Stimulated activated CD8-positive, alpha-beta memory T cell treated with anti-CD3 and anti-CD28 coated beads, Interleukin-7, amount 100 ng/mL, for 48 hours (primary cell): ENCODE measurements around the gene TMBIM1.
"Not testable (repeated sequence)": the region's sequence is repeated elsewhere in the genome, so short reads cannot be mapped to it uniquely, and the experiment has no call there.

ENCODE experiments used
- DNase-seq, 2 donors: peaks; one replicate each; pipeline ENCODE4 v3.0.0-alpha.2; 2020; ENCODE audit warnings: low read depth in 1 of 2; ENCODE audit errors: extremely low read depth in 1 of 2

TMBIM1 gene

DNA sequence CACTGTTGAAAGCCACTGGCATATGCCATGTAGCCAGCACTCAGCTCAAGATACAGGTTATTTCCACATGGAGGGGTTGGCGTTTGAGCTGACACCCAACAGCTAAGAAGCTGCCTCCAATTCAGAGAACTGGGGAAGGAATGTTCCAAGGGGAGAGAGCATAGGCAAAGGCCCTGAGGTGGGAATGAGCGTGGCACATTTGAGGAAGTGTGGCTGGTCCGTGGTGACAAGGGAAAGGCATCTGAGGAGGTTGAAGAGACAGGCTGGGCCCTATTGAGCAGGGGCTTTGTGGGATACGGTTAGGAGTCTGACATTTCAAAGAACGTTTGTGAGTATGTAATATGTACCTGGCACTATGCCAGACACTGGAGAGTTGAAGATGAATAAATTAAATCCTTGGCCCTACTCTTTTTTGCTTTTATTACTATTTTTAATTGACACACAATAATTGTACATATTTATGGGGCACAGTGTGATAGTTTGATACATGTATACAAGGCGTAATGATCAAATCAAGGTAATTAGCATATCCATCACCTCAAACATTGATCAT lies 27.6 kb upstream of the TMBIM1 start:
- DNase-seq = no peak

DNA sequence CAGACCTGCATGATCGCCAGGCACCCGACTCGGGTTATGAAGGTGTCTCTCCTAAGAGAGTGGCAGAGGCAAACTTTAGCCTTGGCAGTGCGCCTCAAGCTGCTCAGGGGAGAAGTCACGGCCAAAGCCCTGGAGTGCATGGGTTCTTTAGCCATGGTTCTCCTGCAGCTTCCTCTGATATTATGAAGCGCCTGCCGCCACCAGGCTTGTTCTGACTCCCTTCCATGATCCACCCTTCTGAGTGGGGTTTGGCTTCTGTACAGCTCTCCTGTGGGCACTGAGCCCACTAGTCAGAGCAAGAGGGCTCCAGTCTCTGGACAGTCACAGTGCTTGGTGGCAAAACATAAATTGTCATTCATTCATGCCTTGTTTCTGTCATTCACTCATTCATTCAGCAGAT lies 25.9 kb upstream of the TMBIM1 start:
- DNase-seq = no peak

DNA sequence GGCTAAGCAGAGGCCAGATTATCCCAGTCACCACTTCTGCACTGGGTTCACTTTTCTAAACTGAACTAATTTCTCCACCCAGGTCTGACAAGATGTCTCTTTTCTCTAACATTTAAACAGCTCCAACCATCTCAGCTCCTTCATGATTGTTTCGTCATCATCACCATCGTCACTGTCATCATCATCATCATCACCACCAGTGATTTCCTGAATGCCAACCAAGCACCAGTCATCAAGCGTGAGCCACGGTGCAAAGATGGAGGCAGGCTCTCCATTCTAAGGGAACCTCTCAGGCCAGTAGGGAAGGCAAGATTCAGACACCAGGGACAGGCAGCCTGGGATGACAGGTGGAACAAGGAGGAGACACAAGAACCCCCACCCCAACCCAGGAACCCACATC lies 25.5 kb upstream of the TMBIM1 start:
- no peak for DNase-seq

DNA sequence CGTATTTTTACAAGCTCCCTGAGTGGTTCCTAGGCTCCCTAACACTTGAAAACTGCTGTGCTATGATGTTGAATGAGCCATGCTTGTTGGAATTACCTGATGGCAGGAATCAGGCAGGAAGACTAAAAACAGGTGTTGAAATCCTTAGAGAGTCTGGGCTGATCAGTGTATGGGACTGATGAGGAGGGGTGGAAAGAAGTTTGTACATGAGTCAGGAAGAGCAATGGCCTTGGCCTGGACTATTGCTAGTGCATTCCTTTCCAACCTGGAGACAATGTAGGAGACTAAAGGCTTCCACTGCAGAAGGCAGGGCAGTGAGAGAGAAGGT lies 25.0 kb upstream of the TMBIM1 start:
- no peak for DNase-seq

DNA sequence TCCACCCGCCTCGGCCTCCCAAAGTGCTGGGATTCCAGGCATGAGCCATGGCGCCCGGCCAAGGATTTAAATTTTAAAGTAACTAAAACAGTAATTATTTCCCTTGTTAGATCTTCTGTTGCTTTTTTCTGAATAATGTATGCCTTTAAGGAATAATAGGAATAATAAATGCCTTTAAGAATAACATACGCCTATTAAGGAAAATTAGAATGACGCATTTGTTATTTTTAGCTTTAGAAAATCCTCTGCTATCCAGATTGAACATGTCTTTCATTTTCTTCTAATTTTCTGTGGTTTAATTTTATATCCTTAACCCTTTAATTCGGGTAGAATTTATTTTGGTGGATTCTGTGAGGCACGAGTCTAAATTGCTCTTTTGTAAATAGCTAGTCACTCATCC lies 23.1 kb upstream of the TMBIM1 start:
- DNase-seq = no peak

DNA sequence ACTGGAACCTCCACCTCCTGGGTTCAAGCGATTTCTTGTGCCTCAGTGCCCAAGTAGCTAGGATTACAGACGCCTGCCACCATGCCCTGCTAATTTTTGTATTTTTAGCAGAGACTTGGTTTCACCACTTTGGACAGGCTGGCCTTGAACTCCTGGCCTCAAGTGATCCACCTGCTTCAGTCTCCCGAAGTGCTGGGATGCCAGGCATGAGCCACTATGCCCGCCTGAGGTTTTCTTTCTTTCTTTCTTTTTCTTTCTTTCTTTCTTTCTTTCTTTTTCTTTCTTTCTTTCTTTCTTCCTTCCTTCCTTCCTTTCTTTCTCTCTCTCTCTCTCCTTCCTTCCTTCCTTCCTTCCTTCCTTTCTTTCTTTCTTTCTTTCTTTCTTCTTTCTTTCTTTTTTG lies 22.5 kb upstream of the TMBIM1 start:
- not testable (repeated sequence) for DNase-seq

DNA sequence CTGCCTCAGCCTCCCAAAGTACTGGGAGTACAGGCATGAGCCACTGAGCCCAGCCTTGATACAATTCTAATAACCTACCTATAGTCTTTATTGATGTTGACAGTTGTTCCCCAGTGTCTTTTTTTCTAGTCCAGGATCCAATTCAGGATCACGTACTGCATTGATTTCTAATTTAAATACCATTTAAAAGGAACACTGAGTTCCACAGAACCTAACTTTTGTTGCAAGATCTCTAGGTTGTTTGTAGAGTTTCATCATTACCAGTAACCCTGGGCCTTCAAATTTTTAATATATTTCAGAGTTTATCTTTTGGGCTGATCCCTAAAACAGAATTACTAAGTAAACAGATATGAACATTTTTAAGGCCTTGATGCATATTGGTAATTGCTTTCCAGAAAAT lies 21.1 kb upstream of the TMBIM1 start:
- DNase-seq = no peak

DNA sequence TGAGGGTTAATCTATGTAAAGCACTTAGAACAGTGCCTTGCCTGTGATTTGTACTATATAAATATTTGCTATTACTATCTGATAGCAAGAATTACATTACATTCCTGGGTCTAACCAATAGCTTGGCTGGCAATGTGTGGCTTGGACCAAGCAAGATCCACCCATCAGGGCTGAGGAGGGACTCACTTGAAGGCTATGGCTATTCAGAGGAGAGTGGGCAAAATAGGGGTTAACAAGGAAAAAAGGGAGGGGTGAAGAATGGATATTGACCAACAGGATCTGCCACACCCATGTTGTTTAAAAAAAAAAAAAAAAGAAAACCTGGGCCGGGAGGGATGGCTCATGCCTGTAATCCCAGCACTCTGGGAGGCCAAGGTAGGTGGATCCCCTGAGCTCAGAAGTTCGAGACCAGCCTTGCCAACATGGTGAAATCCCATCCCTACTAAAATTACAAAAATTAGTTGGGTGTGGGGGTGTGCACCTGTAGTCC lies 20.0 kb upstream of the TMBIM1 start:
- no peak for DNase-seq

DNA sequence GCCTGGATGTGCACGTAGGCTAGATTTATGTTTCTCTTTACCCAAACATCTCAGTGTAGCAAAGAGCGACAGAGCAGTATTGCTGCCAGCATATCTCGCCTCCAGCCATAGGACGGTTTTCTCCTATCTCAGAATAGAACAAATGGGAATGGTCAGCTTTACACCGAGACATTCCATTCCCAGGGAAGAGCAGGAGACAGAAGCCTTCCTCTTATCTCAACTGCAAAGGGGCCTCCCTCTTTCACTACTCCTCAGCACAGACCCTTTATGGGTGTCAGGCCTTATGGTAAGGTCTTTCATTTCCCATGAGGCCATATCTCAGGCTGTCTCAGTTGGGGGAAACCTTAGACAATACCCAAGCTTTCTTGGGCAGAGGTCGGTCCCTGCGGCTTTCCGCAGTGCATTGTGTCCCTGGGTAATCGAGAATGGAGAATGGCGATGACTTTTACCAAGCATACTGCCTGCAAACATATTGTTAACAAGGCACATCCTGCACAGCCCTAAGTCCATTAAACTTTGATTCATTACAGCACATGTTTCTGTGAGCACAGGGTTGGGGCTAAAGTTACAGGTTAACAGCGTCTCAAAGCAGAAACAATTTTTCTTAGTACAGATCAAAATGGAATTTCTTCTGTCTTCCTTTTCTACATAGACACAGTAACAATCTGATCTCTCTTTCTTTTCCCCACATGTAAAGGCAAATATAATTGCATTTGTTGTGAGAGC lies 19.4 kb upstream of the TMBIM1 start:
- not testable (repeated sequence) for DNase-seq

DNA sequence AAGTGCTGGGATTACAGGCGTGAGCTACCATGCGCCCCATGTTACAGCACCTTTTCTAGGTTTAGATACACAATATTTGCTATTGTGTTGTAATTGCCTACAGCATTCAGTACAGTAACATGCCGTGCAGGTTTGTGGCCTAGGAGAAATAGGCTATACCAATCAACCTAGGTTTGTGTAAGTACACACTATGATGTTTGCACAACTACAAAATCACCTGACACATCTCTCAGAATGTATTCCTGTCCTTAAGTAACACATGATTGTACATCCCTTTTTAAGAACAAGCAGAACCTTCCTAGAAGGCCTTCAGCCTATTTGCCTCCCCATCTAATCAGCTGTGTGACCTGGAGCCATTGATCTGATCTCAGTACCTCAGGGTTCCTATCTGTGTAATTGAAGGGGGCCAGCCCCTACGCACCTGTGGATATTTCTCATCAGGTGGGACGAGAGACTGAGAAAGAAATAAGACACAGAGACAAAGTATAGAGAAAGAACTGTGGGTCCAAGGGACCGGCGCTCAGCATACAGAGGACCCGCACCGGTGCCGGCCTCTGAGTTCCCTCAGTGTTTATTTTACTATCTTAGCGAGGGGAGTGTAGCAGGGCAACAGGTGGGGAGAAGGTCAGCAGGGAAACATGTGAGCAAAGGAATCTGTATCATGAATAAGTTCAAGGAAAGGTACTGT lies 18.7 kb upstream of the TMBIM1 start:
- no peak for DNase-seq

DNA sequence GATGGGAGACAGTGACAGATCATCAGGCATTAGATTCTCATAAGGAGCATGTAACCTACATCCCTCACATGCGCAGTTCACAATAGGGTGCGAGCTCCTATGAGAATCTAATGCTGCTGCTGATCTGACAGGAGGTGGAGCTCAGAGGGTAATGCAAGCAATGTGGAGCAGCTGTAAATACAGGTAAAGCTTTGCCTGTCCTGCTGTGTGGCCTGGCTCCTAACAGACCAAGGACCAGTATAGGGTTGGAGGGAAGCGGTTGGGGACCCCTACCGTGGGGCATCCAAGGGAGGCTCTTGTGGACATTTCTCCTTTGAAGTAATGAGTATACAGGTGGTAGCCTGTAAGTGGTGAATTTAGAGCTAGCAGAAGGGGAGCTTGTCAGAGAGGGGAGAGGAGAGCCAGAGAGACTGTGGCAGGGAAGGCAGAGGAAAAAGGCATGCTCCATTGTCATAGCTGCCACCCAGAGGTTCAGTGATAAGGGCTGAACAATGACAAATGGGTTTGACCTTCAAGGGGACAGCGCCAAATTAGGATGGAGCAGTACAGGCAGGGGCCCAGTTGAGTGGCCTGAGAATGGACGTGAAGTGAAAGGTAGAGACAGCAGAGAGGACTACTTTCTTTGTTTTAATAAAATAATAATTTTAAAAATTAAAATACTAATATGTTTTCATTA lies 15.2 kb upstream of the TMBIM1 start:
- DNase-seq = no peak

DNA sequence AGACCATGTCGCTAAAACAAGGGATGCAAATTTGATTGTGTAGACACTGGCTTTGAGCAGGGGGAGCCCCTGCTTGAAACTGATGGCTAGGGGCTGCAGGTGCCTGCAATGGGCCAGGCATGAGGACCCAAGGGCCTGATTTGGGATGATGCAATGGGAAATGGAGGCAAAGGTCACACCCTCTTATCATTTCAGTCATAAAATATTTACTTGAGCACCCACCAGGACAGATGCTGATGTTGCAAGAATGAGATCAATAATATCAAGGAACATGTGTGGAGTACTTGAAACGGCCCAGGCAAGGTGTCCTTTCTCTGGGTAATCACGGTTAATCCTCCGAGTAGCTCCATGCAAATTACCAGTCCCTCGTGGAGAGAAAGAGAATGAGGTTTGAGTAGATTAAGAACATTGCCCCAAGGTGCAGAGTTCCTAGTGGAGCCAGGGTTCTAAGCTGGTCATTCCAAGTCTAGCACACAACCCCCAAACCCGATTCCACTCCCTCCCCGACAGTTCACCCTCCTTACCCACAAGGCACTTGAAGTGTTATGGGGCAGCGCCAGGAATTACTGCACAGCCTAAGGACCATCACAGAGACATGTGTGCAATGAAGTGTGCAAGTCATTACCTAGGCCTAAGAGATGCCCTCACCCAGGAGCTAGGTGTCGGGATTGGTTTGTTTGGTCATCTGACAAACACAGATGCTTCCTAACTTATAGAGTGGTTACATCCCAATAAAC lies 14.0 kb upstream of the TMBIM1 start:
- no peak for DNase-seq

DNA sequence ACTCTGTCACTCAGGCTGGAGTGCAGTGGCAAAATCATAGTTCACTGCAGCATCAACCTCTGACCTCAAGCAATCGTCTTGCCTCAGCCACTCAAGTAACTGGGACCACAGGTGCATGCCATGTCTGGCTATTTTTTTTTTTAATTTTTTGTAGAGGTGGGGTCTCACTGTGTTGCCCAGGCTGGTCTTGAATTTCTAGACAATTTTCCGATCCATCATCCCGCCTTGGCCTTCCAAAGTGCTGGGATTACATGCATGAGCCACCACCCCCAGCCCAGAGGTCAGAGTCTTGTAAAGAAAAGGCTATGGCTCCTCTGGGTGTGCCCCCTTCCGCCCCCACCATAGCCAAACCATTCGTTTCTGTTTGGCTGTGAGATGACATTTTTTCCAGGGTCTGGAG lies 13.1 kb upstream of the TMBIM1 start:
- no peak for DNase-seq

DNA sequence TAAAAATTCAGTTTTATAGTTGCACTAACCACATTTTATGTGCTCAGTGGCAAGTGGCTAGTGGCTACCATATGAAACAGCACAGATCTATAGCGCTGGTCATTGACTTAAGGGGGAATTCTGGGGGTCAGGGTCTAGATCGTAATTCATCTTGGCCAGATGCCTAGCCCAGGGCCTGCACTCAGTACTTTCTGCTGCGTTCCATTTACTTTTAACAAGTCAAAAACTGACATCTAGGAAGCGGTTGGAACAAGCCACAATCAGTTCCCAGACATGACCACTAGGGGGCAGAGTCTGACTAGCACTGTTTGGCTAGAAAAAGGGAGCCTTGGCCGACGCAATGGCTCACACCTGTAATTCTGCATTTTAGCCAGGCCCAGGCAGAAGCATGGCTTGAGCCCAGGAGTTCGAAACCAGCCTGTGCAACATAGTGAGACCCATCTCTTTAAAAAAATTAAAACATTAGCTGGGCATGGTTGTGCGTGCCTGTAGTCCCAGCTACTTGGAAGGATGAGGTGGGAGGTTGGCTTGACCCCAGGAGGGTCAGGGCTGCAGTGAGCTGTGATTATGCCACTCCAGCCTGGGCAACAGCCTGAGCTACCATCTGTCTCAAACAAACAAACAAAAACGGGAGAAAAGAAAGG lies 9.0 kb upstream of the TMBIM1 start:
- DNase-seq = peak; percentile 67 to 84

DNA sequence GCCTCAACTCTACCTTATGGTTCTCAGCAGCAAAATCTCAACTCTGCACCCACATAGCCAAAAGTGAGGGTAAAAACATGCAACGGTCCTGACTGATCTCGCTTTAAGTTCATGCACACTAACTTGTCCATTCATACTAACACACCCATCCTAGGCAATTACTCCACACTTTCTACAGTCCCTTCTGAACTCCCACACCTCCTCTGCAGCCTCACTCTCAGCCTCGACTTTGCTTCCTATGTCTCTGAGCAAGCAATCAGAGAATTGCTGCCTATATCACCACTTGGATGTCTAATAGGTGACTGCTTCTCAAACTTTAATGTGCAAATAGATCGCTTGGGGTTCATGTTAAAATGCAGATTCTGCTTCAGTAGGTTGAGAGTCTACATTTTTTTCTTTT lies 7.8 kb upstream of the TMBIM1 start:
- DNase-seq = no peak

DNA sequence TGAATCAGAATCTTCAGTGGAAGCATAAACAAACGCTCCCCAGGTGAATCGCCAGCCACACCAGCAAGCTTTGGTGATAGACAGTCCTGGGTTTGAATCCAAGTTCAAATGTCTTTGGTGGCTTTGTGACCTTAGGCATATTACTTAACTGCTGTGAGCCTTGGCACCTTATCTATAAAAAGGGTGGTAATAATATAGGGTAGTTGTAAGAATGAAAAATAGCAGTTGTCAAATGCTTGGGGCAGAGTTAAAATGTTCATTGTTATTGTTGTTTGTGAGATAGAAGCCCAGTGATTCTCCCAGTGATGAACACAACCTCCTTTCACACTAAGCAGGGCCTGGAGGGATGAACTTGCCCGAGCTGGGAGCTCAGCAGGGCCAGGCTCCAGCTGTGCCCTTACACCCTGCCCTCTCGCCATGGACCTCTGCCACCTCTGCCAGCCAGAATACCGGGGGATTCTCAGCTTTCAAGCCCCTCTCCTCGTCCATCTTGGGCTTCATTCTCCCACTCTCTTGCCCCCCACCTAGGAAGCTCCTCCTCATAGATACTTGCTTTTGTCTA lies 6.1 kb upstream of the TMBIM1 start:
- no peak for DNase-seq

DNA sequence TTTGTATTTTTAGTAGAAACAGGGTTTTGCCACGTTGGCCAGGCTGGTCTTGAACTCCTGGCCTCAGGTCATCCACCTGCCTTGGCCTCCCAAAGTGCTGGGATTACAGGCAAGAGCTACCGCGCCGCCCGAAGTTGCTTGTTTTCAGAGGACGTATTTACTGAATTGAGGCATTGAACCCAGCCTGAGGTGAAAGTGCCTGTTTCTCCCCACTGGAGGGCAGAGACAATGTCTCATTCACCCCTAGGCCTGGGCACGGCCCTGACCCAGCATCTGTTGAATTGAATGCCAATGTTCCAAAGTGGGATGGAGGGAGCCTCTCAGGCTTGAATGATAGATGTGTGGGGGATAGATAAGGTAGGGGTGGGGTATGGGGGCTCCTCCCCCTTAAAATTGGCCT lies 4.5 kb upstream of the TMBIM1 start:
- DNase-seq = no peak

DNA sequence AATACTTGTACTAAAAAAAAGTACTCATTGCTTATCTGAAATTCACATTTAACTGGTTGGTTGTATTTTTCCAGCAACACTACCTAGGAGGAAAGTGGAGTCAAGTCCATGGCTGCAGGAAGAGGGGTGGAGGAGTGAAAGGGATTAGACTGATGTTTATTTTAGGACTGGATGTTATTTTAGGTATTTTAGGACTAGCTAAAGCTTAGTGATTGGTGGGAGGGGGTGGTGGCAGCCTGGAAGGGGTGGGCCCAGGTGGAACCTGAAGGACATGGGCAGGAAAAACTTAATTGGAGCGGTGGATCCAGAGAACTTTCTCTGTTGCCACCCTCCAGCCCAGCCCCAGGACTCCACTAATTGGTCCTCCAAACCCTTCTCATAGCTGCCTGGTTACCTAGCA lies 3.9 kb upstream of the TMBIM1 start:
- no peak for DNase-seq

DNA sequence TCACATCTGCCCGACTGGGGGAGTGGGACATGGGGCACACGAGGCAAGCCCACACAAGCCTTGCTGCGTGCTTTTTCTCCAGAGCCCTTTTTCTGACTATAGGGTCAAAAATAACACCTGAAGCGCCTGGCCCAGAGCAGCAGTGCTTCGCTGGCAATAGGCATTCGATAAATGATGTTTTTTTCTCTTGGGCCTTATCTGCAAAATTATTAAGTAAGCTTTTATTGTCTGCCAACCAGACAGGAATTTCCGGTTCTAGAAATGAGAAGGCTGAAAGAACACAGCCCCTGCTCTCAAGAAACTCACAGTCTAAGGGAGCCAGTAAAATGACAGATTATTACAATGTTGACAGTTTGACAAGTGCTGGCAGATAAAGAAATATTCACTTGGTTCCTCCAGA lies 2.7 kb upstream of the TMBIM1 start:
- DNase-seq = no peak

DNA sequence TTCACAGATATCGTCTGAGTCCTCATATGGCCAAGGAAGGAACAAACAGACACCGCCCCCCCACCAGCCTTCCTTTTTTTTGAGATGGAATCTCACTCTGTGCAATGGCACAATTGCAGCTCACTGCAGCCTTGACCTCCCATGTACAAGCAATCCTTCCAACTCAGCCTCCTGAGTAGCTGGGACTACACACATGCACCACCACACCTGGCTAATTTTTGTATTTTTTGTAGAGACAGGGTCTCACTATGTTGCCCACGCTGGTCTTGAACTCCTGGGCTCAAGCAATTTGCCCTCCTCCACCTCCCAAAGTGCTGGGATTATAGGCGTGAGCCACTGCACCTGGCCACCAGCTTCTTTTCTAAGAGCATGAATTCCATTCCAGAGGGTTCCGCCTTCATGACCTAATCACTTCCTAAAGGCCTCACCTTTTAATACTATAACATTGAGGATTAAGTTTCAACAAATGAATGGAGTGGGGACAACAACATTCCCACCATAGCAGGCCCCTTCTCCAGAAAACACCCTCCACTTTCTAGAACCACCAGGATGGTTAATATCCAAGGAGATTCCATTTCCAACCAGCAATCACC lies 2.2 kb upstream of the TMBIM1 start:
- DNase-seq = no peak
